Measurements from ENCODE around the gene PPP4C. TPM values are rescaled to one million over a fixed set of nuclear protein-coding genes. Genes with fewer than 3 reads are reported as not detected.
"Not testable (repeated sequence)": the region's sequence is repeated elsewhere in the genome, so short reads cannot be mapped to it uniquely, and the experiment has no call there.

Gene PPP4C
- total RNA-seq, 1 donor, result 154 TPM

GRCh38 chr16:30113031-30113710, 37.4 kb downstream of the PPP4C start, which contains the start of gene GDPD3:
Gene GDPD3 (minus strand): TSS chr16:30113537. CDS start chr16:30113478, 59 bp downstream.
- no peak within 1 kb of the TSS for H3K4me3 ChIP-seq (ENCODE audit: low read depth, low read length)
- TF ChIP-seq CTCF (IDR thresholded peaks at IDR 0.05; ENCODE audit: insufficient read depth, low read length), result no peak
- DNase-seq (ENCODE audit: low read depth), result peak; percentile 28

- DNase-seq (ENCODE audit: low read depth), result no peak
- no peak for TF ChIP-seq CTCF (IDR thresholded peaks at IDR 0.05; ENCODE audit: insufficient read depth, low read length)
- no peak overlapping the region for H3K4me3 ChIP-seq (ENCODE audit: low read depth, low read length)
Observed at GRCh38 chr16:30113711-30114333, 38.0 kb downstream of the PPP4C start.

GRCh38 chr16:30114411-30114810, 38.6 kb downstream of the PPP4C start:
- H3K4me3 ChIP-seq (ENCODE audit: low read depth, low read length), result no peak overlapping the region
- no peak for TF ChIP-seq CTCF (IDR thresholded peaks at IDR 0.05; ENCODE audit: insufficient read depth, low read length)
- no peak for DNase-seq (ENCODE audit: low read depth)

- DNase-seq (ENCODE audit: low read depth); H3K4me3 ChIP-seq (ENCODE audit: low read depth, low read length): not testable (repeated sequence)
Observed at GRCh38 chr16:30114833-30115232, 39.0 kb downstream of the PPP4C start.

- H3K4me3 ChIP-seq (ENCODE audit: low read depth, low read length), result no peak overlapping the region
- no peak for TF ChIP-seq CTCF (IDR thresholded peaks at IDR 0.05; ENCODE audit: insufficient read depth, low read length)
- DNase-seq (ENCODE audit: low read depth), result no peak
Observed at GRCh38 chr16:30115238-30115637, 39.4 kb downstream of the PPP4C start.

GRCh38 chr16:30116291-30117207, 40.8 kb downstream of the PPP4C start:
- no peak overlapping the region for H3K4me3 ChIP-seq (ENCODE audit: low read depth, low read length)
- no peak for TF ChIP-seq CTCF (IDR thresholded peaks at IDR 0.05; ENCODE audit: insufficient read depth, low read length)
- no peak for DNase-seq (ENCODE audit: low read depth)

- TF ChIP-seq CTCF (IDR thresholded peaks at IDR 0.05; ENCODE audit: insufficient read depth, low read length), result no peak
- DNase-seq (ENCODE audit: low read depth), result no peak
- no peak overlapping the region for H3K4me3 ChIP-seq (ENCODE audit: low read depth, low read length)
Observed at GRCh38 chr16:30117768-30118167, 42.0 kb downstream of the PPP4C start.

Measured in fibroblast of the aortic adventitia (primary cell).